Measurements from ENCODE around the gene MAN2C1. TPM values are rescaled to one million over a fixed set of nuclear protein-coding genes. Genes with fewer than 3 reads are reported as not detected.
"Not testable (repeated sequence)": the region's sequence is repeated elsewhere in the genome, so short reads cannot be mapped to it uniquely, and the experiment has no call there.

Gene MAN2C1
- total RNA-seq, 2 experiments from 2014 or later, result 519 to 546 TPM

GRCh38 chr15:75335705-75336355, 32.6 kb downstream of the MAN2C1 start, which contains the start of gene COMMD4:
Gene COMMD4 (plus strand): TSS chr15:75336063. CDS start chr15:75336090, 27 bp downstream.
- H3K4me3 Mint-ChIP-seq, result peak within 1 kb of the TSS; percentile 88
- ATAC-seq (ENCODE audit: poor library complexity) (peak; percentile 64), DNase-seq (peak; percentile 34 to 83 (median 61))
- H3K27ac Mint-ChIP-seq, result peak within 1 kb of the TSS; percentile 60
- no peak for TF ChIP-seq CTCF (IDR thresholded peaks at IDR 0.05)
- H3K4me1 Mint-ChIP-seq (ENCODE audit: low read depth), result peaks cover 21% of the 10 kb centered on the region
- ChIA-PET POLR2A (interaction anchor here (1.0 to 2.3 kb wide), 4 partner anchors 11 to 304 kb away, joined by 3 to 16 read pairs (median 4); partner anchors contain the start of genes IMP3, MAN2C1 and NEIL1), CTCF (interaction anchor here (1.7 kb wide), 1 partner anchor 32 kb away, joined by 6 read pairs; no protein-coding TSS in a partner anchor)
- Histone ChIP-seq H3K27ac (ENCODE audit: low read depth in 1 of 2, low read length in 2 of 2) (no peak within 1 kb of the TSS), H3K27me3 (ENCODE audit: control insufficient read depth in 1 of 2, insufficient read depth in 2 of 2, low read length in 2 of 2) (no peaks in the 10 kb centered on the region), H3K9me3 (ENCODE audit: control insufficient read depth in 1 of 2, insufficient read depth in 1 of 2, low read length in 2 of 2) (no peaks in the 10 kb centered on the region), H3K4me1 (ENCODE audit: insufficient read depth, low read length) (peaks cover 15% of the 10 kb centered on the region), H3K36me3 (ENCODE audit: insufficient read depth, low read length) (peaks cover 11% of the 10 kb centered on the region), H3K4me3 (ENCODE audit: low read length) (peak within 1 kb of the TSS; percentile 89)
- H3K9me3 Mint-ChIP-seq, result no peaks in the 10 kb centered on the region
- no peaks in the 10 kb centered on the region for H3K27me3 Mint-ChIP-seq
- H3K36me3 Mint-ChIP-seq (ENCODE audit: low read depth), result no peaks in the 10 kb centered on the region
- intact Hi-C loops (cut with DNase I, micrococcal nuclease), result no loop called here

GRCh38 chr15:75335313-75335704, 33.1 kb downstream of the MAN2C1 start:
- Mint-ChIP-seq H3K27me3 (no peaks in the 10 kb centered on the region), H3K4me3 (peak overlapping the region; percentile 88), H3K36me3 (ENCODE audit: low read depth) (no peaks in the 10 kb centered on the region), H3K27ac (peak overlapping the region; percentile 60), H3K9me3 (no peaks in the 10 kb centered on the region), H3K4me1 (ENCODE audit: low read depth) (peaks cover 21% of the 10 kb centered on the region)
- H3K36me3 ChIP-seq (ENCODE audit: insufficient read depth, low read length), result peaks cover 9% of the 10 kb centered on the region
- DNase-seq, result no peak
- POLR2A ChIA-PET, result interaction anchor here (1.0 to 2.3 kb wide), 3 partner anchors 15 to 305 kb away, joined by 4 to 16 read pairs (median 4); partner anchors contain the start of genes IMP3 and MAN2C1
- TF ChIP-seq CTCF (IDR thresholded peaks at IDR 0.05), result no peak
- H3K4me3 ChIP-seq (ENCODE audit: low read length), result peak overlapping the region; percentile 89
- intact Hi-C loops (cut with DNase I, micrococcal nuclease), result no loop called here
- H3K27ac ChIP-seq (ENCODE audit: low read depth in 1 of 2, low read length in 2 of 2), result no peak overlapping the region
- H3K27me3 ChIP-seq (ENCODE audit: control insufficient read depth in 1 of 2, insufficient read depth in 2 of 2, low read length in 2 of 2), result no peaks in the 10 kb centered on the region
- no peak for ATAC-seq (ENCODE audit: poor library complexity)
- H3K4me1 ChIP-seq (ENCODE audit: insufficient read depth, low read length), result peaks cover 15% of the 10 kb centered on the region
- H3K9me3 ChIP-seq (ENCODE audit: control insufficient read depth in 1 of 2, insufficient read depth in 1 of 2, low read length in 2 of 2), result no peaks in the 10 kb centered on the region
- CTCF ChIA-PET, result interaction anchor here (1.7 kb wide), 1 partner anchor 32 kb away, joined by 6 read pairs; no protein-coding TSS in a partner anchor

GRCh38 chr15:75333654-75334419, 34.6 kb downstream of the MAN2C1 start:
- CTCF ChIA-PET; H3K27ac ChIP-seq (ENCODE audit: low read depth in 1 of 2, low read length in 2 of 2); H3K36me3 Mint-ChIP-seq (ENCODE audit: low read depth); H3K4me3 Mint-ChIP-seq; H3K27ac Mint-ChIP-seq; H3K27me3 ChIP-seq (ENCODE audit: control insufficient read depth in 1 of 2, insufficient read depth in 2 of 2, low read length in 2 of 2); H3K4me3 ChIP-seq (ENCODE audit: low read length); H3K36me3 ChIP-seq (ENCODE audit: insufficient read depth, low read length); H3K9me3 Mint-ChIP-seq; intact Hi-C loops (cut with DNase I, micrococcal nuclease); H3K9me3 ChIP-seq (ENCODE audit: control insufficient read depth in 1 of 2, insufficient read depth in 1 of 2, low read length in 2 of 2); POLR2A ChIA-PET; ATAC-seq (ENCODE audit: poor library complexity); H3K27me3 Mint-ChIP-seq: not testable (repeated sequence)
- peaks cover 15% of the 10 kb centered on the region for H3K4me1 ChIP-seq (ENCODE audit: insufficient read depth, low read length)
- H3K4me1 Mint-ChIP-seq (ENCODE audit: low read depth), result peaks cover 21% of the 10 kb centered on the region
- peak in 1 of 14 experiments; percentile 20 for DNase-seq

GRCh38 chr15:75332093-75332492, 36.3 kb downstream of the MAN2C1 start:
- DNase-seq; H3K27me3 Mint-ChIP-seq; H3K36me3 ChIP-seq (ENCODE audit: insufficient read depth, low read length); H3K27ac Mint-ChIP-seq; H3K36me3 Mint-ChIP-seq (ENCODE audit: low read depth); H3K4me3 ChIP-seq (ENCODE audit: low read length); H3K4me3 Mint-ChIP-seq; H3K27me3 ChIP-seq (ENCODE audit: control insufficient read depth in 1 of 2, insufficient read depth in 2 of 2, low read length in 2 of 2); H3K27ac ChIP-seq (ENCODE audit: low read depth in 1 of 2, low read length in 2 of 2); CTCF ChIA-PET; H3K9me3 Mint-ChIP-seq; ATAC-seq (ENCODE audit: poor library complexity); H3K9me3 ChIP-seq (ENCODE audit: control insufficient read depth in 1 of 2, insufficient read depth in 1 of 2, low read length in 2 of 2); POLR2A ChIA-PET; intact Hi-C loops (cut with DNase I, micrococcal nuclease): not testable (repeated sequence)
- H3K4me1 ChIP-seq (ENCODE audit: insufficient read depth, low read length), result peaks cover 15% of the 10 kb centered on the region
- peaks cover 21% of the 10 kb centered on the region for H3K4me1 Mint-ChIP-seq (ENCODE audit: low read depth)
